Stimulated activated CD8-positive, alpha-beta memory T cell treated with anti-CD3 and anti-CD28 coated beads, Interleukin-12 subunit alpha, Interleukin-12 subunit beta, amount 100 ng/mL, for 24 hours (primary cell): ENCODE measurements around the gene PGM5.

Experiments
- DNase-seq: peaks from one replicate; pipeline ENCODE4 v3.0.0-alpha.2; 2020; ENCODE audit errors: extremely low read depth

The PGM5 gene

DNA sequence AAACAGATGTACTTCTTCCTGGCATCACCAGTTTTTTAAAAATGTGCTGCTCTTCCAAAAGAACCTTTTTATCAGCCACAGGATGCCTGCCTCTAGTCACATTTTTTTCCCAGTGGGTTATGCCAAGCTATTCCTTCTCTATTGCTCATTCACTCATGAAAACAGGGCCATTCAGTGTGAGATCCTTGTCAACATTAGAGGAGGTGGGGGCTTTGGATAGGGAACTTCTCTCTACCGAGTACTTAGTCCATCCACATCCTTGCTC is 181.1 kb downstream of the PGM5 start:
- DNase-seq = no peak

DNA sequence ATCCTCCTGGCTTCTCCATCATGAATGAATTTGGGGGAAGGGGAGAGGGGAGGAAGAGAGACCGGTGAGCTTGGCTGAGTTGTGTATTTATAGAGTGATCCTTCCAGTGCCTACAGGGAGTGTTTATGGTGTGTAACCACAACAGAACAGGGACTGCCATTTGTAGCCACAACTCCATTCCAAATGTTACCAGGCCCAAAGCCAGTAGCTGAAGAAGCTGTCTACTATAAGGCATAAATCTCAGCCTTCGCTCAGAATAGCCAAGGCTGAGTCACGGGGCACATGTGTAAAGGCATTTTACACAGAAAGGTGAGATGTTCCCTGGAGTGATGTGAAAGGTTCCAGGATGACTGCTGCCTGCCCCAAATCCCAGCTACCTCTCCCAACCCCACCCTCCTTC is 181.8 kb downstream of the PGM5 start:
- no peak for DNase-seq

DNA sequence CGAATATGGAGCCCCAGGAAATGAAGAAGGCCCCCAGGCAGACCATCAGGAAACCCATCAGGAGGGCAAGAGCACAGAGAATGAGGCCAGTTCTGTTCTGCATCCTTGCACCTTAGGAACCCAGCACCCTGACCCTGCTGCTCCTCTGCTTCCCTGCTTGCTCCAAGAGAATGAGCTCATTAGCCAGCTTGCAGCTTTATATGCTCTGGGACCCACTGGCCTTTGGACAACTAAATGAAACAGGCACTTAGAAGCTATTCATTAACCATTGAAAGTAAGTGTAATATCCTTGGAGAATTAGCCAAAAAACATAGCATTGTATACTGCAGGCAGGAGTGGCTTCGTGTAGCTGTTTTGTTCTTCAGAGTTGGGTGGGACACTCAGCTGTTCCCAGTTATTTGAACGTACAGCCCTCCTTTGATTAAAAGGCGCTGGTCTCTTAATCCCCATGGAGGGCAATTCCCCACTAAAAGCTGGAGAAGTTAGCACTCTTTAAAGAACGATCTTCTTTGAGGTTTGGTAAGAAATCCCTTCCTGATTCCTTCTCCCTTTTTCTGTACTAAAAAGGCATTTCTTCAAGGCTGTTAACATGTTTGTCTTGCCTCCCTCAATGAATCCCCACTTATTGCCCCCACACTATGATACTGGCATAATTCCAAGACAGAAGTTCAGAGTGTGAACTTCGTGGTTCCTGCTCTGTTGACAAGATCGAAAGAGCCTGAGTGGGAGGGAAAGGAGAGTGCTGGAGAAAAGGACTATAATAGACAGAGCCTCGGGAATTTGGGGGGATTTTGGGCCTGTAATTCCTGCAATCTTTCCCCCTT is 184.5 kb downstream of the PGM5 start, which contains the start of gene TMEM252:
Gene TMEM252, minus strand, starts transcription at position 172 of the 824 bp plus-strand sequence. Its CDS starts 69 bp downstream, at position 103.
- DNase-seq = no peak

DNA sequence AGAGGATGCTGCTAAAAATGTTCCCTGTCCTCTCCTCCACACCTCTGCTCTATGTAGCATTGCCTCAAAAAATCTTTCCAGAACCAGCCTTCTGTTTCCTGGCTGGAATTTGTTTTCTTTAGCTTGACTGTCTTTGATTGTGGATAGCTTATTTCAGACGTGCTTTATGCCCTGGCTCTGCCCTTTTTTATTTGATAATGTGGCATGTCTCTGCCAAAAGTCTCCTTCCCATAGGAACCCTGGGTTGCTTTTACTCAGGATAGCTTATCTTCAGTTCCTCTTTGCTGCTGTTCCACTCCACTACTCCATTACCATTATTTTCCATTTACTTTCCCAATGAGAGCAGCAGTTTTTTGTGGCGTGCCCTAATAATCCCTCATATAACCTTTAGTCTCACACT is 185.2 kb downstream of the PGM5 start:
- no peak for DNase-seq

DNA sequence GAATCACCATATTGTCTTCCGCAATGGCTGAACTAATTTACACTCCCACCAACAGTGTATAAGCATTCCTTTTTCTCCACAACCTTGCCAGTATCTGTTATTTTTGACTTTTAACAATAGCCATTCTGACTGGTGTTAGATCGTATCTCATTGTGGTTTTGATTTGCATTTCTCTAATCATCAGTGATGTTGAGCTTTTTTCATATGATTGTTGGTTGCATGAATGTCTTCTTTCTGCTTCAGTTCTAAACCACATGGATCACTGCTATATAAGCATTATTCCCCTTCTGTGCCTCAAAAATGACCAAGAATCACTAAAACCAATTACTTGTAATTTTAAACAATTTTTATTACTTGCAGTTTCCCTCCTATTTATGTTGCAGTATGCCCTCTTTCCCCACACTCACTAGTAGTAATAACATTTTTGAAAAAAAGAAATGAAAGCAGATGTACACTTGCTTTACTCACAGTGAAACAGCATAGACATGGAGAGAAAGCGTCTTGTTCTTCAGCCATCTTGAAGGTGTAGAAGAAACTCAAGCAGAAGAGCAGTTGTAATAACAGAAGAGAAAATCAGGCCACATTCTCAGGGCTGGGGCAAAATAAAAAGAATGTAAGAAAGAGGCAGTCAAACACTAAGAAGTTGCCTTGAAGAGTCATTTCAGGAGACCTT is 188.8 kb downstream of the PGM5 start:
- no peak for DNase-seq

DNA sequence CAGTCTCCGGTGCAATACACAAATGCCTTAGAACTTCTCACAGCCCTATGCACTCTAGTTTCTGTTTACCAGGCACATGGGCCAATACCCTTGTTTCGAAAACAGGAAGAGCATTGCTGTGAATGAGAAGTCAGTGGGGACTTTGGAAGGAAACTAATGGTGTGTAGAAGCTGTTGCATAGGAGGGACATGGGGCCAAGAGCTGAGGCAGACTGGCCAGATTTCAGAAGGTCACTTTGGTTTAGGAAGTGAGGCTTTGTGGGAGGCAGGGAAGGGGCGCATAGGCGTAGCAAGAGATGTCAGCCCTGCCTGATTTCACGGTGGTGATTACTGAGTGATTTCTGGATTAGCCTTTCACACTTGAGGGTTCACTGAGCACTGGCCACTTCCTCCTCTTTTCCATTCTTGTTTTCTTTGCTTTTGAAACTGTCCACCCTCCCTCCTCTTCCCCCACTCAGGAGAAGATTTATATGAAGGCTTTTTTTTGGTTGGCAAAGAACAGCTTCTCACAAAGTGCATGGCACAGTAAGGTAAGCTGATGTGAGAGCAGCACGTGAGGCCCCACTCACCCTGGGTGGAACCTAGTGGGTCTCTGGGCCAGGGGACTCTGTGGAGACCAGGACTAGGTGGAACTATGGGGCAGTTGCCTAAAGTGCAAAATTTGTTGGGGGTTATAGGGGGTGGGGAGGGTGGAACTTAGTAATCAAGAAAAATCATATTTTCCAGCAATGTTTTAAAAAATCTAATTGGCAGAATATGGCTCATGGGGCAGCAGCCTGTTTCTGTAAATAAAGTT is 190.4 kb downstream of the PGM5 start:
- DNase-seq = no peak

DNA sequence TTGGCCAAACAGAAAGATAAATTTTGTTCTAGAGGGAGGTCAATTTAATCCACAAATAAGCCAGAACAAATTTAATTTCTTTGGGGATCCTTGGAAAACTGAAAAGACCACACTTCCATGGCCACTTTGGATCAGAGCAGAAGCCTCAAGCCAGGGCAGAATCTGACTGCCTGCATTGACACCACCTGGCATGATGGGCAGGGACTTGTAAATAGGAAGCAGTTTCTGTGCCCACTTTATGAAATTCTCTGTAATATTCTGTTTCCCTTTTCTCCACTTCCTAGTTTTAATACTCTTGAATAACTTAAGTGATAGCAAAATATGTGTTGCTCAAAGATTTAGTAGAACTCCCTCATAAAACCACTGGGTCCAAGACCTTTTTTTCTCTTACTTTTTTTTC is 191.0 kb downstream of the PGM5 start:
- no peak for DNase-seq

DNA sequence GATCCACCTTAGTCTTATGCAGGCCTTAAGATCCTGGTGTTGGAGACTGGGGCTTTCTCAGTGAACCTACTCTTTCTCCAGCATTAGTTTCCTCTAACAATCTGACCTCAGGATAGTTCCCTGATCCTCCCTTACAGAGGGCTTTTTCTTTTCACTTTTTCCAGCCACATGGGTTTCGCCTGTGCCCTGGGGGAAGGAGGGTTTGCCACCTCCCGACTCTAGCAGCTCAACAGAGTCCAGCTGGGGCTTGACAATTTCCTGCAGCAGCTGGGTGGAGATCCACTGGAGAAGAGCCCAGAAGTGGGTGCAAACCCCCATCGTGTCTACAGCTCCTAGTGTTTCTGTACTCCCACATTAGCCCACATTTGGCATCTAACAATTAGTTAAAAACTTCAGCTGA is 191.8 kb downstream of the PGM5 start:
- DNase-seq = no peak

DNA sequence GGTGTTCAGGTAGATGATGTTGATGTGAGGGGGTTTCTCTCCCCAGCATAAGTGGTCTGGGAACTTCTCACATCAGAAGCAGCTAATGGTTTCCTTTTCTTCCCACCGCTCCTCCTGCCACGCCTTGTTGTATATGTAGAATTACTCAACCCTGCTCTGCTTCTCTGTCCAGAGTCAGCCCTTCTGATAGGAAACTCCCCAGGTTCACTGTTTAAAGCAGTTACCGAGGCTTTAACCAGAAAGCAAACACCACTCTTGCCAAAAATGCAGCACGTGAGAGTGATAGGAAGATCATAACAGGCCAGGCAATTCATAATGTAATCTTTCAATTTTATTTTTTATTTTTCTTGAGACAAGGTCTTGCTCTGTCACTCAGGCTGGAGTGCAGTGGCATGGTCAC is 194.8 kb downstream of the PGM5 start:
- DNase-seq = no peak

DNA sequence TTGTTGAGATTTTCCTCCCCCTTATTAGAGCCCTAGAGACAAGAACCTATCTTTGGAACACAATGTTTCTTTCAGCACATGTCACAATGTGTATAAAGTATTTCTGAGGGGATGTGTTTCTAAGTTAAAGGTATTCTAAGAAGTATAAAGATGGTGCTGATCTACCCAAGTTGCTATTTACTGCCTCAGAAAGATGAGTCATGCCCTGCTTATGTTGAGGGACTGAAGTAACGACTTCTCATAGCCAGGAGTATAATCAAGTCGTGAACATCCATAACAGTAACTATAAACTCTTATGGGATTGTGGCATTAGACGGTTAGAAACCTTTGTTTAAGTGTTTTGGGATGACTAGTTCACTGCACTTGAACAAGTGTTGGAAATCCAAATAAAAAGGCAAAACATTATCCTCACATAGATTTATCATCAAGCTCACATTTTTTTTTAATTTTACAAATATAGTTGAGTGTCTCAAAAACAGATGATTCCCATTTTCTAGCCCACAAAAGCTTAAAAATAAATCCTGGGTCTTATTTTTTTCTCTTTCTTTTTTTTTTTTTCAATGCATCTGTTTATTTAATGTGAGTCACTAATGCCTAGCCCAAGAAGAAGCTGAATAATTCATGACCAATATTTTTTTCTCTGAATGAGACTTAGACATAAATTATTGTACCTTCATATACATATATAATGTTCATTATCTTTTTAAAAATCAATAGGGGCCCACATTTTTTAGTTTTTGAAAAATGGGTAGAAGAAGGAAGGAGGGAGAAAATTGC is 196.5 kb downstream of the PGM5 start:
- no peak for DNase-seq

DNA sequence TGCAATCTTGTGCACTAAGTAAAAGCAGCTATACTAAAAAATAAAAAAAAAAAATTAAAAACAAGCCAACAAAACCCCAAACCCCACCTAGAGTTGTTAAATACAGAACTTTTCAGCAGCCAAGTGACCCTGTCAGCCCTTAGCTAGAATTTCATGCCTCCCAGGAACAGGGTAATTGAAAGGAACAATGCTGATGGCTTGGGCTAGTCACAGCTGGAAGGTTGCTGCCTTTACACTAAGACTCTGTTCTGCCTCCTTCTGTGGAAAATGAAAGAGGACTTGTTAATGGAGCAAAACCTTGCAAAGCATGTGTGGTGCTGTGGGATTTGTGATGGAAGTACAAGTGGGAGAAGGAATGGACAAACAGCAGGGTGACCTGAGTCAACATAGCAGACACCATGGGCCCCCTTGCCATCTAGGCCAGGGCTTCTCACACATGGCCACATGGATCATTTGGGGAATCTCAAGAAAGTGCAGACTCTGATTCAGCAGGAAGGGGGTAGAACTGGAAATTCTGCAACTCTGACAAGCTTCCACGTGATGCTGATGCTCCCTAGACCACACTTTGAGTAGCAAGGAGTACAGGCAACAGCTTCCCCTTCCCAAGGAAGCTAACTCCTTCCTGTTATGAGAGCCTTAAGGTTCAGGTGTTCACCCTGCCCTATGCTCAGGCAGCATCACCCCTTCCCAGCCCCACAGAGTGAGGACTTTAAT is 199.2 kb downstream of the PGM5 start:
- no peak for DNase-seq

DNA sequence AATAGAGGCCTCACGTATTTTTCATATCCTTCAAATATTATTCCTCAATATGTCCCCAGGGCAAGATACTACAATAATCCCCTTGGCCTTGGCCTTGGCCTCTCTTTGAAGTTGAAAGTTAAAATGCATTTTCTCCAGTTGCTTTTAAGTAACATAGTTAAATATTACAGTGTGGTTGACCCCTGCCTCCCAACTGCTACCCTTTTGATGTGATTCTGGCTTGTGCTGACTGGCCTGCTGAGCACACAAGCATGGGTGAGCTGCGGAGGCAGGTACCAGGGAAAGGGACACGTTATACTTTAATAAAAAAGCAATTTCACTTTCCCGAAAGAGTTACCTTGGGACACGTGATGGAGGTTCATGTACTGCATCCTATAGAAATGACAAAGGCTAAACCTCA is 202.1 kb downstream of the PGM5 start:
- no peak for DNase-seq

DNA sequence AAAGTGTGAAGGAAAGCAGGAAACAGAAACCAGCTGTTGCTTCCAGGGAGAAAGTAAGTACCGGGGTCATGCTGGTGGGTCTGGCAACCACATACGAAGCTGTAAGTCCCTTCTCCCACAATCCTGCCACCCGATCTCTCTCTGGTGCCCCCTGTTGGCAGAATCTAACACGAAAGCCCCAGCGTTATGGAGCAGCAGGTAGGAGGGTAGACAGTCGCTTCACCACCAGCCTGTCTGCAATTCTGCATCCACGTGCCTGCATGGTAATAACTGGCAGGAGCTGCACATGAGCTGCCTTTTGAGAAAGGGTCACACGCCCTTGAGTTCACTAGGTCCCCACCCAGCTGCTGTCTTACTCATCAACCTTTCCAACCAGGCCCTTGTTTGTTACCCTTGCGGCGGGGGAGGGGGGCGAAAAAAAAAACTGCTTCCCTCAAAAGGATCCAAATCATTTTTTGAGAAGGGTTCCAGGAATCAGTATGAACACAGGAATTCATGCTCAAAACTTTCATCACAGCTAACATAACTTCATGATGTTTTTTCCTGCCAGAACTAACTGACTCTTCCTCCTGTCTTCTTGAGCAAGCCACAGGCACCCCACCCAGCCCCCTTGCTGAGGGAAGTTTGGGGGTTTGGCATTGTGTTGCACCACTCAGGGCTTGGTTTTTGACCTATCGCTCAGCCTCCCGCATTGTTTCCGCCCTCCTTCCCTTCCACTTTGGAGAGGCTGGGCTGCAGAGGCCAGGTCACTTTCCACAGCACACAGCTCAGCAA is 203.8 kb downstream of the PGM5 start:
- no peak for DNase-seq

DNA sequence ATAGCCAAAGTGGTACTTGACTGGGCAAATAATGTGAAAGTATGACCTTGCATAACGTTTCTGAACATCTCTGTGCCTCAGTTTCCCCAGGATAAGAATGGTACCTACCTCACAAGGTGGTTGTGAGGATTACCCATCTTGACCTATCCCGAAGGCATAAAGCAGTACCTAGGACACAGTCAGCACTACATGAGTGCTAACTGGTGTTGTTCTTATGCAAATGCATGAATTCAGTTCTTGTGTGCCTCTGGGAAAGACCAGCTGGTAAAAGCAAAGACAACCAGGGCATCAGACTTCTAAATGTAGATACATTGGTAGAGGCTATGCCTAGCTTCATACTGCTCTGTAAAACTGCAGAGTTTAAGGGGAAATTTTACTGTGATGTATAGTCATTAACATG is 206.1 kb downstream of the PGM5 start:
- DNase-seq = no peak

DNA sequence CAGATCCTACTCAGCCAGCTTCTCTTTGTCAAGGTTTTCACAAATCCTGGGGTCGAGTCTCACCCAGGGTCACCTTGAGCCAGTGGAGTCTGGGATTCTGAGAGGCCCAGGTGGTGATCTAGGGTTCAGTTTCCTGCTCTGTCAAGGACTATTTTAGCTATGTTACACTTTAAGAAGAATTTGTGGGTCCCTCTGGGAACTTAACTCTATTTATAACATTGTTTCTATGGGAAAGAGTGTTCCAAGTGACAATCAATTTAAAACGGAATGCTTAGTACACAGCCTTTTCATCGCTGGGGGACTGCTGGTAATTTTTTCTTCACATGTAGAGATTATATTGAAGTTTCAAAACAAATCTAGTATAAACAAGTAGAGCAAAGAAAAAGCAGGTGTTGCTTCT is 211.2 kb downstream of the PGM5 start:
- no peak for DNase-seq

DNA sequence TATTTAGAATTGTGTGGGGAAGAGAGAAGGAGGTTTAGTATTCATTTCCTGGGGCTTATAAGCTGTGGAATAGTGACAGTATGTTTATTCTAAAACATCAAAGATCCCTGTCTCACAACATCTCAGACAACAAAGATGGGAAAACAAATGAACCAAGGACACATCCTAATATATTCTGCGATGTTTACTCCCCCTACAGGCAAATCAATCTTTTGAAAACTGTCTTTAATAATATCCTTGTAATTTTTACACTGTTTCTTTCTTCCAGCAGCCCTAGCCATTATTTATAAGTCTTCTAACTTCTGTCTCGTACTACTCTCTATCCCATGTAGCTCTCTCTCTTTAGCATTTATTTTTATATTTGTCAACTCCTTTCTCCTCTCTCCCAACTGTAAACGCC is 217.7 kb downstream of the PGM5 start:
- no peak for DNase-seq

DNA sequence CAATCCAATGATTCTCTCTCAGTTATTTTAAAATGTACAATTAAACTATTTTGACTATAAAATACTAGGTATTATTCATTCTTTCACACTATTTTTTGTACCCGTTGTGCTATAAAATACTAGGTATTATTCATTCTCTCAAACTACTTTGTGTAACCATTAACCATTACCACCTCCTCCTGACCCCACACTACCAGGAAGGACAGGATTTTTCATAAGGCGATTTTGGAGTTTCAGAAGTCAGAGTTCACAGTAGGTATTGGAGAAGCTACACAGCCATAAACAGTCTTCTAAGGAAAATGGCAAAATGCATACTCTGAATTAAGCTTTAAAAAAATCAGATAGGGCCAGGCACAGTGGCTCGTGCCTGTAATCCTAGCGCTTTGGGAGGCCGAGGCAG is 219.4 kb downstream of the PGM5 start:
- no peak for DNase-seq

DNA sequence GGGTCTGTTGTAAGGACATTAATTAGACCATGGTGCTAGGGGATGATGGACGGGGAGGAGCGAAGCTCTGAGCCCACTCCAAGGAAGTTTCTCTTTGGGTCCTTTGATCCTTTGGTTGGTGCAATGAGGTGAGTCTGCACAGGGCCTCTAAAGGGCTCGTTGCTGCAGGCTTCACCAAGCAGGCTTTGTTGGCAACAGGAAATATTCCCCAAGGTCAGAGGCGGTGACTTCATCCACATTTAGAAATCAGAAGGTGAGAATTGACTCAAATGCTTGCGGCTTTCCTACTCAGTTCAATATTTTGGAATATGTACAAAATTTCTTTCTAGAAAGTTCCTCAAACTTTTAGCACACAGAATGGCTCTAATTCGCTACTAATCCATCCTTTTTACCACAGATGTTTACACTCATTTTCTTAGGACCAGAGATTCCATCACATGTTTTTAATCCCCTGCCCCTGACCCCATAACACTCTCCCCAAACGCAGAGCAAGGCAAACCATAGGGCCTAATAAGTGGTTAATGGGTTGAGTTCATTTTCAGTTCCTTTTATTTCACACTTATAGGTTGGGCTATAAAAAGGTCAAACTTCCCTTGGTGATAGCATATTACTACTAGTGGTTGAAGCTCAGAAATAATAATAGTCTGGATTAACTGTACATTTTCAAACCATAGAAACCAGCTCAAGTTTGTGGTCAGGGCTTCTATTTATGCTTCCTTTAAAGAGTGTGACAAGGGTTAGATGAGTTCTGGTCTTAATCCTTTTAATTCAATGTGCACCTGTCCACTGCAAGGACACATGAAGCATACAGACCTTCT is 221.6 kb downstream of the PGM5 start:
- DNase-seq = no peak
